Stimulated activated CD4-positive, alpha-beta T cell treated with anti-CD3 and anti-CD28 coated beads, Interleukin-2, amount 100 ng/mL, for 4 hours (primary cell): ENCODE data around the gene SDF4.
A peak's percentile ranks its signal among the peaks of the same experiment; 100 is the strongest.

Source experiments
- DNase-seq: peaks from one replicate; pipeline ENCODE4 v3.0.0-alpha.2; 2020; ENCODE audit warnings: low read depth

Gene SDF4

GRCh38 chr1:1241588-1242219 lies 9.9 kb upstream of the SDF4 start:
- no peak for DNase-seq

DNA sequence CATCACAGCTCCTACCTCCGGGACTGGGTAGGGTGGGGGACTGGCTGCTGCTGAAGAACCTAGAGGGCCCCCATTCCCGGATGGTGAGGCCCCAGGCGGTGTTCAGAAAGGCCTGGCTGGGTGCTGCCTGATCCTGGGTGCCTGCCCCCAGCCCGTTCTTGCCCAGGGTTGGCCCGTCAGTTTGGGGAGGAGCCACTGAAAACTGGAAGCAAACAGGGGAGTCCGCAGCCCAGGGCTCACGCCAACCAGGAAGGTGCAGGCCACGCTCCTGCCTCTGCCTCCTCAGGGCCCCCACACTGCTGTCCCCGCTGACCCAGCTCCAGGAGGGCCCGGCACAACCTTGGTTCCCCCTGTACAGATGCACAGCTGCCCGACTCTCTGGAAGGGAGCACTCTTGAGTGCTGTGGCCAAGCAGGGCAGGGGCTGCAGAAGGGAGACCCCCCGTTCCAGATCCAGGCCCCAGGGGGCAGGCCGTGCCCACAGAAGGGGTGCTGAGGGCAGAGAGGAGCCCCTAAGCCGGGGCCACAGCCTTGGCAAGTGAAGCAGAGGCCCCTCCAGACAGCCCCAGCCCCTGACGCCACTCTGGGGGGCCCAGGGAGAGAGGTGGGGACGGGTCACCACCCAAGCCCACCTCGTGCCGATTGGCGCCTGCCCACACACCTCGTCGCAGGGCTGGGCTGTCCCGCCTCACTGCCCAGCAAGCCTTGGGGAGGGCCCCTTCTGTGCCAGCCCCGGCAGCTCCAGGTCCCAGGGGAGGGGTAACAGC lies 9.2 kb upstream of the SDF4 start:
- no peak for DNase-seq

- DNase-seq: no peak
These were observed 8.5 kb upstream of the SDF4 start for GRCh38 chr1:1240348-1240732.

DNA sequence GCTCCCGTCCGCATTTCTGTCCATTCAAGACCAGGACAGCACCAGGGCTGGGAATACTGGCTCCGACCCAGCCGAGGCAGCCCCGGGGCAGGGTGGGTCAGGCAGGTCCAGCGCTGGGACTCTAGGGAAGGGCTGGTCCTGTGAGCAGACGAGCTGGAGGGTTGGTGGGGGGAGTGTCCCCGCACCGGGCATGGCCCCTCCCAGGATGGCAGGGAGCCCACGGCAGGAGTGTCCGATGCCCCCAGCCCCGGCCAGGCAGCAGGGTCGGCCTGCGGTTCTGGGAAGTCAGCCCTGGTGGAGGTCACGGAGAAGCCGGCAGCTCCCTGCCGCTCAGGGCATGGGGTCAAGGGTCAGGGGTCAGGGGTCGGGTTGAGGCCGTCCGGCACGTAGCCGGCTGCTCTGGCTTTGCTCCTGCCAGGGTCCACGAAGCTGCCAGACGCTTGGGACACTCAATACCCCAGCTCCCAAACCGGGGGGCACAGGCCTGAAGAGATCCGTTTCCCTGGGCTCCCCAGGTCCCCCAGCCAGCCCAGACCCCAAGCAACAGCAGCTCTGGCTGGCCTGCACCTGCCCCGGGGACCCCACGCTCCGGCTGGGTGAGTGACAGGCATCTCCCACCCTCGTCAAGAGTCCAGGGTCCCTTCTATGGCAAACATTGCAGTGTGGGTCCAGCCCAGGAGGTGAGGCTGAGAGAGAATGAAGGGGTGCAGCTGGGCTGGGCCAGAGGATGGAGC lies 8.0 kb upstream of the SDF4 start:
- no peak for DNase-seq

GRCh38 chr1:1239227-1239613 lies 7.4 kb upstream of the SDF4 start:
- no peak for DNase-seq

DNA sequence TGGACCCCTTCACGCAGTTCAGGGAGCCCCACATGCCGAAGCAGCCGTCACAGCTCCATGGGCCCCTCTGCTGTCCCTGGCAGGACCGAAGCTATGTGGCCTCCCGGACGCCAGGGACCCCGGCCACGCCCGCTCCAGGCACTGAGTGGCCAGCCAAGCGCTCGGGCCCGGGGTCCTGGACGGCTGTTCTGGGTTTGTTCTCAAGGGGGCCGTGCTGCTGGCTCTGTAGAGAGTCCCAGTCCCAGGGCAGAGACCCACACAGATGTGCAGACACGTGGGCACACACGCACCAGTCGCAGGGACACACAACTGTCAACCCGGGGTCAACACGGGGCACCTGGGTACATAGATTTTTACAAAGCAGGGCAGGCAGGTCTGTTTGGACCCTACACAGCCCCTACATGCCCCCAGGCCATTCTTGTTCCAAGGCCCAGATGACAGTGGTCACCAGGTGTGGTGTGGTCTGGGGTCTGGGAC lies 6.9 kb upstream of the SDF4 start:
- no peak for DNase-seq

DNA sequence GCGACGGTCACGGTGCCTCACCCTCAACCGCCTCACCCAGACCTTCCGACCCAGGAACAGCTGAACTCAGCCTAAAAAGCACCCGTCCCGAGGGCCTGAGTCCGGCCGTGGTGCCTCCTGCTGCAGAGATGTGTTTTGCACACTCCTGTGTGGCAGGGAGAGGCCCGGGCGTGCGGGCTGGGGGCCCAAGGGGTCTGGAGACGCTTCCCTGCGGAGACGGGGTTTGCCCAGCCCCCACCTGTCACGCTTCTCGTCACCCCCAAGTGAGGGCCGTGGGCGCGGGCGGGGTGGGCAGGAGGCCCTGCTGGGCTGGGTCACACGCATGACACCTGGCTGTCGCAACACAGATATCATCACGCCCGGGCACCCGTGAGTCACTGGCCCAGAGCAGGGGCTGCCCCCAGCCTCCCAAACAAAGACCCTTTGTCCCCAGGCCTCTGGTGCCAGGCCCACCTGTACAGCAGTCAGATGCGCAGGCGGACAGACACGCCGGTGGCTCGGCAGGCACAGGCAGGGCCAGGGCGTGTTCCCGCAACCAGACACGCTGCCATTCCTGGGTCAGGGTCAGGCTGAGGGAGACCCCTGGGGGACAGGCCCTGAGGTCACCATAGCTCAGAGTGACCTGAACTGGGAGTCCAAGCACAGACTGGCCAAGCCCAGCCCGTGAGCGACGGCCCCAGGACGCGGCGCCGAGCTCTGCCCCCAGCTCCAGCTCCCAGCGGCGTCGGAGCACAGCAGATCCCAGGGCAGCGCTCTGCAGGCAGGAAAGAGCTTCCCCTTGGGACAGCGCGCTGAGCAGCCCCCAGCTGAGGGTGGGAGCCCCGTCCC lies 6.3 kb upstream of the SDF4 start:
- DNase-seq: no peak

DNA sequence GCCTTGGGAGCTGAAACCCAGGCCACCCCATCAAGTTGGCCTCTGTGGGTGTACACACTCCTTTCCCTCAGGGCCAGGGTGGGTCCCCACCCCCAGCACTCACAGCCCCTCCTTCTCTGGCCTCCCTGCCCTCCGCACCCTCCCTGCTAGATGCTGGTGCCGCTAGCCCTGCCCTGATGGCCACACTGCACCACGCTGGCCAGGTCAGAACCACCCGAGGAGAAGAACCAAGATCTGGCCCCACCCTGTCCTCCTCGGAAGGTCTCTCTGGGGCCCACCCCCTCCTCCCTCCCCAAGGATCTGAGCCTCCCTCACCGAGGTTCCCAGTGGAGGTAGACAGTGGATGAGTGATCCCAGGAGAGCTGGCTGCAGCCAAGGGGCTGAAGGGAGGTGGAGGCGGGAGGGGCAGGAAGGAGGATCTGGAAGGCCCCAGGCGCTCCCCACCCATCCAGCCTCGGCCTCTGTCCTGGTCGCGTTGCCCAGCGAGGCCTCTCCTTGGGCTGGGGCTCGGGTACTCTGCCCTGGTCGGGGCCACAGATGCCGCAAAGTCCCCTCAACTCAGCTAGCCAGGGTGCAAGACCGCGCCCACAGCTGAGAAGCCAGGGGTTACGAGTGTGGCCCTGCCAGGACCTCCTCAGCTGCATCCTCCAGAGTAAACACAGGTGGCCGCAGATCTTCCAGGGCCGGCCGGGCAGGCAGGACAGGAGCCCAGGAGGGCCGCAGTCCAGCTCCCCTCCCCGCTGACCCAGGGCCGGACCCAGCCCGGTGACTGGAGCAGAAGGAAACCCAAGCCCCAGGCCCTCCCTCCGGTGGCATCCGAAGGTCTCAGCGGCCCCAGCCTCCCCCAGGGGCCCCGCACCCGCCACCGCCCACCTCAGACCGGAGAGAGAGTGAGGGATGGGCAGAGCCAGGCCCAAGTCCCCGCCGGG lies 5.4 kb upstream of the SDF4 start:
- no peak for DNase-seq

DNA sequence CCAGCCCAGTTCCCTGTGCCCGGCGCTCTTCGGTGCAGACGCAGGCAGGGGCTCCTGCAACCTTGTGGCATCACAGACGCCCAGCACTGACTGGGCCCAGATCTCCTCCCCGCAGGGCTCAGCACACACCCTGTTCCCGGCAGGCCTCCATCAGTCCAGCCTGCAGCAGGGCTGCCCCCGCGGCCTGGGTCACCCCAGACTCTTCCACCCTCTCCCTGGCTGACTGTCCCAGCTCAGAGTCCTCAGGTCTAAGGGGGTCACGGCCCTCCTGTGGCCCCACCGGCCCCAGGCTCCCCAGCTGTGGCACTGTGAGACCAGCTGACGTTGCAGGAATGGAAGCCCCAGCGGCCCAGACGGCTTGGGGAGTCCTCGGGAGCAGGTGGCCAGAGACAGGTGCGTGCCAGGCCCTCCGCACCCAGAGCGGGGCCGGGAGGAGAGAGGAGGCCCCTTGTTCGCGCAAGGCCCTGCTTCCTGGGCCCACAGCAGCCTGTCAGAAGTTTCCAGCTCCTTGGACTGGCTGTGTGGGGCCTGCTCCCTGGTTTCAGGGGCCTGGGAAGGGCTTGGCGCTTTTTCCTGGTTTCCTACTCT lies 4.5 kb upstream of the SDF4 start:
- no peak for DNase-seq

DNA sequence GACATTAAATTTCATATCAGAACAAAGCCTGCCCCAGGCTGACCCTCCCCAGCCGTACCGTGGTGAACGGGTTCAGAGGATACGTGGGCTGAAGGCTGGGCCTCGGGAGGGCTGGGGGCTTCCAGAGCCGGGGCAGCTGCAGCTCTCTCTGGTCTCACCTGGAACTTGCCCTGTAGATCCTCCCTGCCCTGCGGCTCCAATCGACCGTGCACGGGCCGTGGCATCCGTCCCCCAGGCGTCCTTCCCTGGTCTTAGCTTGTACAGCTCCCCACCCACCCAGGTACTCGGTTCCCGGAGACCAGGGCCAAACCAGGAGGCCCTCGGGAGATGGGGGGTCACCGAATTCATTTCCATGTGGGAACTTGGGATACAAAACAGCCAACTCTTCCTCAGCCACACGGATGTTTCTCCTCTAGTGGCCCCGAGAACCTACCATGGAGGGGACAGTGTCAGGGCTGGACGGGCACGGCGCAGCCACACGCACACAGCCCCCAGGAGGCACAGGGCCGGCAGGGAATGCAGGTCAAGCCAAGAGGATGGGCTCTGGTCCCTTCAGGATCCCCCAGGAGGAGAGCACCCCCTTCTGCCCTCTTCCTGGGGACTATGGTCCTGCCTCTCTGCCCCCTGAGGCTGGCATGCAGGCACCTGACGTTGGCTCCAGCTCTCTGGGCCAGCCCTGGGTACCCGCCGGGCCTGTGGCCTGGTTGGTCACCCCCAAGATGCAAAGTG lies 3.4 kb upstream of the SDF4 start:
- no peak for DNase-seq

DNA sequence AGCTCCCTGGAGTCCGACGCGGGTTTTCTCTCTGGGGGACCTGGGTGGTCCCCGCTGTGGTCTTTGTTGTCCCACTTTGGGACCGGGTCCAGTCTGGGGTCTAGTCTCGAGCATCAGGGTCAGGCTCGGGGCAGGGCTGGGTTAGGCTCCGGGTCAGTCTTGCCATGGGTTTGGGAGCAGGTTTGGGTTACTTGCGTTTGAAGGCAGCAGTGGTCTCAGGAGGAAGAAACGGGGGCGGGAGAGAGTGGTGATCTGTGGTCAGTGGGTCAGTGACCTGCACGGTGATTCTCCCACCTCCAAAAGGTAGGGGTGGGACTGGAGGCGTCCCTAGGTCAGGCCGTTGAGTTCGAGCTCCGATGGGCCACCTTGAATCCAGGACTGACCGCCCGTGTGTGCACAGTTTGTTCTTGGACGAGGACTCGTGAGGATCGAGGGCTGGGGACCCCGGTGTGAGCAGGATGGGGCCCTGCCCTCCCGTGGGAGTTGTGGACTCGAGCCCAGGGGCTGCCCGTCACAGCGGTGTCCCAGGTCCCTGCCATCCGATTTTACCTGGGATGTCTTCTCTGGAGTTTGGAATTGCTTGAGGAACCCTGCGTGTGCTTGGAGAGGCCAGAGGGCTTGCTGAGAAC lies 2.5 kb upstream of the SDF4 start:
- DNase-seq: no peak

- no peak for DNase-seq
These were observed 1.7 kb upstream of the SDF4 start for GRCh38 chr1:1233567-1233892.

DNA sequence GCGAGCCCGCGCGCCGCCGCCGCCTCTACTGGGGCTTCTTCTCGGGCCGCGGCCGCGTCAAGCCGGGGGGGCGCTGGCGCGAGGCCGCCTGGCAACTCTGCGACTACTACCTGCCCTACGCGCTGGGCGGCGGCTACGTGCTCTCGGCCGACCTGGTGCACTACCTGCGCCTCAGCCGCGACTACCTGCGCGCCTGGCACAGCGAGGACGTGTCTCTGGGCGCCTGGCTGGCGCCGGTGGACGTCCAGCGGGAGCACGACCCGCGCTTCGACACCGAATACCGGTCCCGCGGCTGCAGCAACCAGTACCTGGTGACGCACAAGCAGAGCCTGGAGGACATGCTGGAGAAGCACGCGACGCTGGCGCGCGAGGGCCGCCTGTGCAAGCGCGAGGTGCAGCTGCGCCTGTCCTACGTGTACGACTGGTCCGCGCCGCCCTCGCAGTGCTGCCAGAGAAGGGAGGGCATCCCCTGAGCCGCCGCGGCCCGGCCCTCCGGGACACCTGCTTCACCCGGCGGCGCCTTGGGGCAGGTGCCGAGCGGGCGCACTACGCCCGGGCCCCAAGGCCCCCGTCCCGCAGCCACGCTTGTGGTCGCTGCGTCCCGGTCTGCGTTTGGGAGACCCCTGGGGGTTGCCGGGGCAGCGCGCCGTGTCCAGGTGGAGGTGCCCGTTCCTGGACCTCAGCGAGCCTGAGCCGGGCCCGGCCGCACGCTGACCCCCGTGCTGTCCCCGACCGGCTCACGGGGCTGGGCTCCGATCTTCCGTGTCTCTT lies 1.2 kb upstream of the SDF4 start:
- DNase-seq: no peak

DNA sequence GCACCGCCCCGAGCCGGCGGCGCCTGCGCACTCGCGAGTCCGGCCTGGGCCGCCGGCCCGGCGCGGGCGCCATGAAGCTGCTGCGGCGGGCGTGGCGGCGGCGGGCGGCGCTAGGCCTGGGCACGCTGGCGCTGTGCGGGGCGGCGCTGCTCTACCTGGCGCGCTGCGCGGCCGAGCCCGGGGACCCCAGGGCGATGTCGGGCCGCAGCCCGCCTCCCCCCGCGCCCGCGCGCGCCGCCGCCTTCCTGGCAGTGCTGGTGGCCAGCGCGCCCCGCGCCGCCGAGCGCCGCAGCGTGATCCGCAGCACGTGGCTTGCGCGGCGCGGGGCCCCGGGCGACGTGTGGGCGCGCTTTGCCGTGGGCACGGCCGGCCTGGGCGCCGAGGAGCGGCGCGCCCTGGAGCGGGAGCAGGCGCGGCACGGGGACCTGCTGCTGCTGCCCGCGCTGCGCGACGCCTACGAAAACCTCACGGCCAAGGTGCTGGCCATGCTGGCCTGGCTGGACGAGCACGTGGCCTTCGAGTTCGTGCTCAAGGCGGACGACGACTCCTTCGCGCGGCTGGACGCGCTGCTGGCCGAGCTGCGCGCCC lies 501 bp upstream of the SDF4 start, which contains the start of gene B3GALT6:
Gene B3GALT6, plus strand, starts transcription at position 30 of the 588 bp plus-strand sequence. Its CDS starts 42 bp downstream, at position 72.
- DNase-seq: peak; percentile 47

- no peak for DNase-seq
These were observed 973 bp downstream of the SDF4 start for GRCh38 chr1:1230656-1231399.

DNA sequence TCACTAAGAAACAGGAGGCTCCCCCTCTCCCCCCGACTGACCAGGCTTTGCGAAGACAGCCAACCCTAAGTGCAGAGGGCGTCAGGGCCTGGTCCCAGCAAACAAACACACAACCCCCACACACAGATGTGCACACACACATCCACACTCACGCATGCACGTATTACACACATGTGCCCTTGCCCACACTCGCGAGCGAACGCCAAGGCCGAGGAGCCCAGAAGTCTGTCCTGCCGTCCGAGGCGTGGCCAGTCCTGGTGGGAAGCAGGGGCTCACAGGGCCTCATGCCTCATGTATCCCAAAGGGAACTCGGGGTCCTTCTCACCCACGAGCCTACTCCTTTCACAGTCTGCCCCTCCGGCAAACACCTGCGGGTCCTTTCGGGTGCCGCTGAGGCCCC lies 2.0 kb downstream of the SDF4 start:
- no peak for DNase-seq

DNA sequence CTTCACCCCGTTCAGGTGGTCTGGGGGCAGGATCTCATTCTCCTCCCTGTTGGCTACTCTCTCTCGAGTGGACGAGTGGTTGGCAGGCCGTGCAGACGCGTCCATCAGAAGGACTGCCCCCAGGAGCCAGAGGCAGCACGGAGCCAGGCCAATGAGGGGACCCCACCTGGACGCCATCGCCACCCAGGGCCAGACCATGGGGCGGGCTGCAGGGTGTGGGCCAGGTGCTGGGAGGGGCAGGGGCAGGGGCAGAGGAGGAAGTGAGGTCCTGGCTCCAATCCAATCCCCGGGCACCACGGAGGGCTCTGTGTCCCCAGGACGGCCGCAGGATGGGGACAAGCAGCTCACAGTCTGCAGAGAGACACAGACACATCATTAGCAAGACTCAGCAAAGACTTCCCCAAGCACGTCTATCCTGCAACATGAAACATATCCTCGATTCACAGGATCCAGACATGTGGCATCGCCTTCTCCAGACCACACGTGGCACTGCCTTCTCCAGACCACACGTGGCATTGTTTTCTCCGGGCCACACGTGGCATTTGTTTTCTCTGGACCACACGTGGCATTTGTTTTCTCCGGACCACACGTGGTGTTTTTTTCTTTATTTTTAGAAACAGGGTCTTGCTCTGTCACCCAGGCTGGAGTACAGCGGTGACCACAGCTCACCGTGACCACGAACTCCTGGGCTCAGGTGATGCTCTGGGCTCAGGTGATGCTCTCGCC lies 3.0 kb downstream of the SDF4 start:
- DNase-seq: no peak
